Suprapubic skin (tissue), 3 donors: Measurements from ENCODE around the gene ARHGEF6.

Experiments
- EP300 ChIP-seq: sonication (generic); formaldehyde crosslinking; IDR thresholded peaks from one replicate; pipeline ENCODE4 v1.6.1; 2017; ENCODE audit warnings: antibody characterized with exemption
- POLR2A ChIP-seq, 2 donors: fragments of 450-650 bp; IDR thresholded peaks; one replicate each; pipeline ENCODE4 v1.6.1; 2017; ENCODE audit warnings: antibody characterized with exemption in 2 of 2, mild to moderate bottlenecking in 2 of 2, moderate library complexity in 2 of 2
- TF ChIP-seq, protein P1 (sequence below), 2 donors: fragments of 200-600 bp in 1 of 2; fragments of 450-650 bp in 1 of 2; sonication (generic) in 1 of 2; IDR thresholded peaks; one replicate each; pipeline ENCODE4 v1.5.1; 2016 to 2019; ENCODE audit warnings: antibody characterized with exemption in 2 of 2, mild to moderate bottlenecking in 1 of 2, moderate library complexity in 1 of 2

DNA sequence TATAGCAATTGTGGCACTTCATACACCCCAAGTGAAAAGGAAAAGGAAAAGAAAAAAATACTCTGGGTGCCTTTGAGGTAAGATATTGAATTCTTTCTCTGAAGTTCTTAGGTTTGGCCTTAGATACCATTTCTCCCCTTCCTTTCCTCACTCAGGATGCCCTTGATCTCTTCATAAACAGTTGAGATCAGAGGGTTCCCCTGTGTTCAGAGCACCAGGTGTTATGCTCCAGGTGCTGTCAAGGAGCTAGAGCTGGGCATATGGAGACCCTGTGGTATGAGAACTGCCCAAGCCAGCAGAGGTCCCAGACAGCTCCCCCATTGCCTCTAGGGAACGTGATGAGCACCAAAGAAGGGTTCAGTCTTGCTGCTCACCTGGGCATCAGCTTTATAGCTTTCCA lies 149.9 kb downstream of the ARHGEF6 start:
- TF ChIP-seq, protein P1, sequence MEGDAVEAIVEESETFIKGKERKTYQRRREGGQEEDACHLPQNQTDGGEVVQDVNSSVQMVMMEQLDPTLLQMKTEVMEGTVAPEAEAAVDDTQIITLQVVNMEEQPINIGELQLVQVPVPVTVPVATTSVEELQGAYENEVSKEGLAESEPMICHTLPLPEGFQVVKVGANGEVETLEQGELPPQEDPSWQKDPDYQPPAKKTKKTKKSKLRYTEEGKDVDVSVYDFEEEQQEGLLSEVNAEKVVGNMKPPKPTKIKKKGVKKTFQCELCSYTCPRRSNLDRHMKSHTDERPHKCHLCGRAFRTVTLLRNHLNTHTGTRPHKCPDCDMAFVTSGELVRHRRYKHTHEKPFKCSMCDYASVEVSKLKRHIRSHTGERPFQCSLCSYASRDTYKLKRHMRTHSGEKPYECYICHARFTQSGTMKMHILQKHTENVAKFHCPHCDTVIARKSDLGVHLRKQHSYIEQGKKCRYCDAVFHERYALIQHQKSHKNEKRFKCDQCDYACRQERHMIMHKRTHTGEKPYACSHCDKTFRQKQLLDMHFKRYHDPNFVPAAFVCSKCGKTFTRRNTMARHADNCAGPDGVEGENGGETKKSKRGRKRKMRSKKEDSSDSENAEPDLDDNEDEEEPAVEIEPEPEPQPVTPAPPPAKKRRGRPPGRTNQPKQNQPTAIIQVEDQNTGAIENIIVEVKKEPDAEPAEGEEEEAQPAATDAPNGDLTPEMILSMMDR (IDR thresholded peaks at IDR 0.05) = no peak
- TF ChIP-seq POLR2A (IDR thresholded peaks at IDR 0.05) (no peak), EP300 (no peak)
